Measurements from ENCODE around the gene CWC25.
"Not testable (repeated sequence)": the region's sequence is repeated elsewhere in the genome, so short reads cannot be mapped to it uniquely, and the experiment has no call there.

The CWC25 gene

DNA sequence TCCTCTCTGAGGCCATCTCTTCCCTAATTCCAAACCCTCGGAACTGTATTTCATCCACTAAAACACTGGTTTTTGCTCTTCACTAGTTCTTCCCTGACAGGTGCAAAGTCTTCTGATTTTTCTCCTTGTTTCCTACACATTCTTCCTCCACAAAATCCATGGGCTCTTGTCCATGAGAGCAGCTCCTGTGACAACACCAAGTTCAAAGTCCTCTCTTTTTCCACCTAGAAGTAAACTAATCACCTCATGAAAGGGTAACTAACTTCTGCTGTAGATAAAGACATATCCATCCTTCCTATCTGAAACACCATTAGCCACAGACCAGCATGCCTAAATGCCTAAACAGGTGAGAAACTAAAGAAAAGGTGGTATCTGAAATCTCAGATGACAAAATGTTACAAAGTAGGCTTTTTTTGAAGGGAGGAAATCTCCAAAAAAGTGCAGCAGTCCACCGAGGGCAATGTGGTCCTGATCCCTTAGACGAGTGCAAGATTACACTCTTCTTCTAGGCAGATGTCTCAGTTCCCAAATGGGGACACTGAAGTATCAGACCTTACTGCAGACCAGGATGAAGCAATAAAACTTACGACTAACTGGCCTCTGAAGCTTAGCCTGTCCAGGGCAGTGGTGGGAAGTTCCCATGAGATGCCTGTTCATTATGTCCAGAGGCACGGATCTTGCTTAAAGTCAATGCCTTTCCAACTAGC lies 28.5 kb downstream of the CWC25 start:
- Histone ChIP-seq H3K9me3 (ENCODE audit: control insufficient read depth, low read depth, low read length) (no peaks in the 10 kb centered on the region), H3K4me1 (ENCODE audit: control insufficient read depth, low read depth, low read length) (peaks cover 19% of the 10 kb centered on the region), H3K9ac (ENCODE audit: low read length) (no peak overlapping the region), H3K27me3 (ENCODE audit: control insufficient read depth, insufficient read depth, low read length) (no peaks in the 10 kb centered on the region), H3K27ac (ENCODE audit: low read length) (no peak overlapping the region), H3K4me3 (ENCODE audit: low read length) (no peak overlapping the region), H3K36me3 (ENCODE audit: control insufficient read depth, low read depth, low read length) (peaks cover 25% of the 10 kb centered on the region)

DNA sequence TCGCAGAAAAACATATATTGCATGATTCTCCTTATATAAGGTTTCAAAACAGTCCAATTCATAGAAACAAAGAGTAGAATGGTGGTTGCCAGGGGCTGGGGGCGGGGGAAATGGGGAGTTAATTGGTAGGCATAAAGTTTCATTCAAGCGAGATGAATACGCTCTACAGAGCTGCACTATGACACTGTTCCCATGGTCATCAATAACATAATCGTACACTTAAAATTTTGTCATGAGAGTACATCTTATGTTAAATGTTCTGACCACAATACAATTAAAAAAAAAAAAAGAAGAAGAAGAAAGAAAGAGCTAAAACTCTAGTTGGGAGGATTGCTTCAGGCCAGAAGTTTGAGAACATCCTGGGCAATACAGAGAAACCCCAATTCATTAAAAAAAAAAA lies 30.9 kb downstream of the CWC25 start:
- H3K4me1 ChIP-seq (ENCODE audit: control insufficient read depth, low read depth, low read length) = peaks cover 19% of the 10 kb centered on the region
- no peak overlapping the region for H3K27ac ChIP-seq (ENCODE audit: low read length)
- H3K27me3 ChIP-seq (ENCODE audit: control insufficient read depth, insufficient read depth, low read length) = no peaks in the 10 kb centered on the region
- no peak overlapping the region for H3K4me3 ChIP-seq (ENCODE audit: low read length)
- H3K9me3 ChIP-seq (ENCODE audit: control insufficient read depth, low read depth, low read length) = no peaks in the 10 kb centered on the region
- peaks cover 20% of the 10 kb centered on the region for H3K36me3 ChIP-seq (ENCODE audit: control insufficient read depth, low read depth, low read length)
- no peak overlapping the region for H3K9ac ChIP-seq (ENCODE audit: low read length)

DNA sequence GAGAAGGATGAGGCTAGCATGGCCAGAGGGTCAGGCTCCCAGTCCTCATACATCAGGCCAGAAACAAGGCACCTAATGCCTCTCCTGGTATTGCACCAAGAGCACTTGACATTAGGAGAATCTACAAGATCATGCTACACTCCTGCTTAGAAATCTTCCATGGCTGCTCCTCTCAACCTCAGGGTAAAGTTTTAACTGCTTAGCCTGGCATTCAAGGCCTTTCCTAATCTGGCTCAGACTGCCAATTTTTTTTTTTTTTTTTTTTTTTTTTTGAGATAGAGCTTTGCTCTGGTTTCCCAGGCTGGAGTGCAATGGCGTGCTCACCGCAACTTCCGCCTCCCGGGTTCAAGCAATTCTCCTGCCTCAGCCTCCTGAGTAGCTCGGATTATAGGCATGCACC lies 34.0 kb downstream of the CWC25 start:
- Histone ChIP-seq H3K4me1 (ENCODE audit: control insufficient read depth, low read depth, low read length) (peaks cover 8% of the 10 kb centered on the region), H3K9ac (ENCODE audit: low read length) (no peak overlapping the region), H3K27ac (ENCODE audit: low read length) (no peak overlapping the region), H3K9me3 (ENCODE audit: control insufficient read depth, low read depth, low read length) (no peaks in the 10 kb centered on the region), H3K36me3 (ENCODE audit: control insufficient read depth, low read depth, low read length) (peaks cover 22% of the 10 kb centered on the region), H3K27me3 (ENCODE audit: control insufficient read depth, insufficient read depth, low read length) (no peaks in the 10 kb centered on the region), H3K4me3 (ENCODE audit: low read length) (no peak overlapping the region)

DNA sequence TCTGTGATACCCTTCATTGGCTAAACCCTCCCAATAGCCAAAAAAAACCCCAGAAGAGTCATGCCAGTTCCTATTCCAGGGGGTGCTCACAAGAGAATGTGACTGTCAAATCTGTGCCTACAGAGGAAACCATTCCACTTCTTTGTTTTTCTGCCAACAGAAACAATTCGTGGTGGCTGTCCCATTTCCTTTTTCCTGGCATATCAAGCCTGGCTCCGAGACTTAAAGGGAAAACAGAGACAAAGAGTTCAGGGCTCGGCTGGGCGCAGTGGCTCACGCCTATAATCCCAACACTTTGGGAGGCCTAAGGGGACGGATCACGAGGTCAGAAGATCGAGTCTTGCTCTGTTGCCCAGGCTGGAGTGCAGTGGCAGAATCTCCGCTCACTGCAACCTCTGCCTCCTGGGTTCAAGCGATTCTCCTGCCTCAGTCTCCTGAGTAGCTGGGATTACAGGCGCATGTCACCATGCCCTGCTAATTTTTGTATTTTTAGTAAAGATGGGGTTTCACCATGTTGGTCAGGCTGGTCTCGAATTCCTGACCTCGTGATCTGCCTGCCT lies 34.9 kb downstream of the CWC25 start:
- H3K9me3 ChIP-seq (ENCODE audit: control insufficient read depth, low read depth, low read length); H3K9ac ChIP-seq (ENCODE audit: low read length); H3K4me3 ChIP-seq (ENCODE audit: low read length); H3K27me3 ChIP-seq (ENCODE audit: control insufficient read depth, insufficient read depth, low read length); H3K4me1 ChIP-seq (ENCODE audit: control insufficient read depth, low read depth, low read length); H3K27ac ChIP-seq (ENCODE audit: low read length): not testable (repeated sequence)
- H3K36me3 ChIP-seq (ENCODE audit: control insufficient read depth, low read depth, low read length) = peaks cover 25% of the 10 kb centered on the region

DNA sequence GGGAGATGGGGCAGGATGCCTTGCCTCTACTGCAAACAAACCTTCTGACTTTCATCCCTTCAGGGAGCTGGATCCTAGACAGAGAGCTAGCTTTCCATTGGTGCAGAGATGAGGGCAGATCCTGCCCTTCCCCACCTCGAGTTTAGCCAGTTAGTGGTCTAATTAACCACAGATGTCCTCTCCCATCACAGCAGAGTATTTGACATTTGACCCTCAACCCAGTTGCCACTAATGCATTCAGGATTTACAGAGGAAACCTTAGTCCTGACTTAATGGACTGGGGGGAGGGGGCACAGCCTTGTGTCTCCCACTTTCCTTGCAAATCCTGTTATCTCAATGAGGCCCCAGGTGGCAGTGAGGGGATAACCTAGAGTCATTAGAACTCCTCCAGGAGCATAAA lies 35.9 kb downstream of the CWC25 start:
- no peak overlapping the region for H3K4me3 ChIP-seq (ENCODE audit: low read length)
- peaks cover 33% of the 10 kb centered on the region for H3K36me3 ChIP-seq (ENCODE audit: control insufficient read depth, low read depth, low read length)
- H3K27ac ChIP-seq (ENCODE audit: low read length) = no peak overlapping the region
- H3K27me3 ChIP-seq (ENCODE audit: control insufficient read depth, insufficient read depth, low read length) = no peaks in the 10 kb centered on the region
- H3K9me3 ChIP-seq (ENCODE audit: control insufficient read depth, low read depth, low read length) = no peaks in the 10 kb centered on the region
- peaks cover 8% of the 10 kb centered on the region for H3K4me1 ChIP-seq (ENCODE audit: control insufficient read depth, low read depth, low read length)
- no peak overlapping the region for H3K9ac ChIP-seq (ENCODE audit: low read length)

DNA sequence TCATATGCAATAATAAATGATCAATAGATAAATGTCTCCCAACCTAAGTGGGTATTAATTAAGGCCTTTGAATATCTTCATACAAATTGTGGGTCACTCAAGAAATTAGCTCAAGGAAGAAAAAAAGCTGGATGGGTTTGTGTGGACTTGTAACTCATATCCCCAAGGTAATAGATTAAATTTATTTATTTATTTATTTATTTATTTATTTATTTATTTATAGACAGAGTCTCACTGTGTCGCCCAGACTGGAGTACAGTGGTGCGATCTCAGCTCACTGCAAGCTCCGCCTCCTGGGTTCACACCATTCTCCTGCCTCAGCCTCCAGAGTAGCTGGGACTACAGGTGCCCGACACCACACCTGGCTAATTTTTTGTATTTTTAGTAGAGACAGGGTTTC lies 37.1 kb downstream of the CWC25 start:
- not testable (repeated sequence) for H3K27ac ChIP-seq (ENCODE audit: low read length); H3K9ac ChIP-seq (ENCODE audit: low read length); H3K4me3 ChIP-seq (ENCODE audit: low read length); H3K9me3 ChIP-seq (ENCODE audit: control insufficient read depth, low read depth, low read length); H3K27me3 ChIP-seq (ENCODE audit: control insufficient read depth, insufficient read depth, low read length); H3K4me1 ChIP-seq (ENCODE audit: control insufficient read depth, low read depth, low read length)
- peaks cover 40% of the 10 kb centered on the region for H3K36me3 ChIP-seq (ENCODE audit: control insufficient read depth, low read depth, low read length)

DNA sequence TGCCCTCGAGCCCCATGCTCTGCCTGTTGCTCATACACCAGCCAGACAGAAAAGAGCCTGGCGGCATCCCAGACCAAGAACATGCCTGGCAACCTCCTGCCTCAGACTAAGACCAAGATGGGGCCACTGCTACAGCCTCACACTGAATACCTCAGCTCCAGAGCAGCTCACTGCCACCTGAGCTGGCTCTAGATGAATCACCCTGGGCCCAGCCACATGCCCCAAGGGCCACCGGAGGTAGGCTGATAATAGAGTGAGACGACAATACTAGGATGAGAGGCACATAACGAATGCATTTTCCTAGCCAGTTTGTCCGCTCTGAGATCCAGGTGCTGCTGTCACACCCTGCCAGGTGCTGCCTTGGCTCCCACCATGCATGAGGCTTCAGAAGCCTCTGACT lies 38.7 kb downstream of the CWC25 start:
- peaks cover 47% of the 10 kb centered on the region for H3K36me3 ChIP-seq (ENCODE audit: control insufficient read depth, low read depth, low read length)
- no peaks in the 10 kb centered on the region for H3K27me3 ChIP-seq (ENCODE audit: control insufficient read depth, insufficient read depth, low read length)
- no peak overlapping the region for H3K27ac ChIP-seq (ENCODE audit: low read length)
- H3K9me3 ChIP-seq (ENCODE audit: control insufficient read depth, low read depth, low read length) = no peaks in the 10 kb centered on the region
- no peak overlapping the region for H3K9ac ChIP-seq (ENCODE audit: low read length)
- H3K4me1 ChIP-seq (ENCODE audit: control insufficient read depth, low read depth, low read length) = peaks cover 8% of the 10 kb centered on the region
- H3K4me3 ChIP-seq (ENCODE audit: low read length) = no peak overlapping the region

DNA sequence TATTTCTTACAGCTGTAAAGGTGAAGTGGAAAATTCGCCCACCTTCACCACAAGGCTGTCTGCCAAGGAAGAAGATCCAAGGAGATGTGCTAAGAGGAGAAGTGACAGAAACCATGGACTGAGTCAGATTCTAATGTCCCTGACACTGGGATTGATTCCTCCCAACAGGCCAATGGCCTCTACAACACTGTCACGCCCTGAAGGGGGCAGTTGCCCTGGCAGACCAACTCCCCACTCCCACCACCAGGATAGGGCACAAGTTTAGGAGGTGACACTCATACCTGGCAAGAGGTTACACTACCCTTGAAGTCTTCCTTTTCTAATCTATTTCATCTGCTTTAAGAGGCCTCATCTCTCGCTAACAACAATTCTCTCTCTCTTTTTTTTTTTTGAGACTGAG lies 41.9 kb downstream of the CWC25 start:
- Histone ChIP-seq H3K27me3 (ENCODE audit: control insufficient read depth, insufficient read depth, low read length) (no peaks in the 10 kb centered on the region), H3K4me1 (ENCODE audit: control insufficient read depth, low read depth, low read length) (no peaks in the 10 kb centered on the region), H3K4me3 (ENCODE audit: low read length) (no peak overlapping the region), H3K36me3 (ENCODE audit: control insufficient read depth, low read depth, low read length) (peaks cover 77% of the 10 kb centered on the region), H3K9me3 (ENCODE audit: control insufficient read depth, low read depth, low read length) (no peaks in the 10 kb centered on the region), H3K27ac (ENCODE audit: low read length) (no peak overlapping the region), H3K9ac (ENCODE audit: low read length) (no peak overlapping the region)

DNA sequence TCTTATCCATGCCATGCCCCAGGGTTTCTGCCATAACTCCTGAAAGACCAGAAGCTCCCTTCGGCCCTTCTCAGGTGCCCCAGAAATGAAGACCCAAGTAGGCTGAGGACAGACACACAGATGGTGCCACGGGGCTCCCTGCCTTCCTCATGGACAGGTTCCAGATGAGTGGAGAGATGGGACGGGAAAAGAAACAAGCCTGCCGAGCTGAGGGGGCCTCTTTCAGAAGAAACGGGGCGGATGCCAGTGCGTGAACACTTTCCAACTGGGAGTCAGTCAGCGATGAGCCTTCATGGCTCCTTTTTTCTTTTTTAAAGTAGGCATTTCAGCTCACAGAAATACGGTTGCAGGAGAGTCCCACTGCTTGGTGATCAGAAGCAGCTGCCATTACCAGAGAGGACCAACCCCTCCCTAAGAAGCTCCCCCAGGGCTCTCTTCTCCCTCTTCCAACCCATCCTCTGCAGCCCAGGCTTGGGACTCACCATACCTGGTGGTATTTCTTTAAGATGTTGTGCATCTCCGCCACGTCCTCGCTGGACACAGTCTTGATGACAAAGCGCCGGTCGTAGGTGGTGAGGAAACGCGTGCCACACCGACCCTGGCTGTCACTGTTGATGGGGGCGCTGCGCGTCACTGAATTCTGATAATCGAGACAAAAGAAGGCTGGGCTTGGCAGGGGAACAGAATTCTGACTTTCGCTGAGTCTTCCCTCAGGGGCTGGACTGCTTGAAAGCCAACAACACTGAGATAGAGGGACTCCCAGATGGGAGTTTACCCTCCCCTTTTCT lies 45.0 kb downstream of the CWC25 start:
- Histone ChIP-seq H3K9me3 (ENCODE audit: control insufficient read depth, low read depth, low read length) (no peaks in the 10 kb centered on the region), H3K4me3 (ENCODE audit: low read length) (no peak overlapping the region), H3K27ac (ENCODE audit: low read length) (no peak overlapping the region), H3K9ac (ENCODE audit: low read length) (no peak overlapping the region), H3K36me3 (ENCODE audit: control insufficient read depth, low read depth, low read length) (peaks cover 82% of the 10 kb centered on the region), H3K4me1 (ENCODE audit: control insufficient read depth, low read depth, low read length) (no peaks in the 10 kb centered on the region), H3K27me3 (ENCODE audit: control insufficient read depth, insufficient read depth, low read length) (no peaks in the 10 kb centered on the region)

DNA sequence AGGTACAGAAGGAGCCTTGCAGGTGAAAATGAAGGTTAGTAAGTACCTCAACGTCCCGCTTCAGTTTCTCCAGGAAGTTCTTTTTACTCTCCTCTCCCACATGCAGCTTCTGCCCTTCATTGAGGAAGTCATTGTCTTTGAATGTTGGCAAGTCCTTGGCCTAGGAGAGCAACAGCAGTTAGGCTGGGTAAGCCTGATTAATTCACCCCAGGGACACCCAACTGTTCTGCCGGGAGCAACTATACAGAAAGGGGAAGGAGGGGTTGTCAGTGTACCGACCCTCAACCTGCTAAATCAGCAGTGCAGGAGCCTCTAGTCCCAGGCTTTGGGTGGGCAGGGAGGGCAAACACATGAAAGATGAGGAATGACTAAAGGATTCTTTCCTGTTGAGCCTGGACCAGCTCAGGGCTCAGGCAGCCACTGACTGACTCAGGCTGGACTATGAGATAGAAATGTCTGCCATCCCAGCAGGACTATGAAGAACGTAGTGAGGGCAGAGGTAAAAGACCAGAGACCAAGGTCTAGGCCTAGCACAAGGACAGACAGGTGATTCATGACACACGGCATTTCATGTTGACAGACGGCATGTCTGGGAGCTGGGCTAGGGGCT lies 47.4 kb downstream of the CWC25 start:
- Histone ChIP-seq H3K27ac (ENCODE audit: low read length) (no peak overlapping the region), H3K4me3 (ENCODE audit: low read length) (no peak overlapping the region), H3K36me3 (ENCODE audit: control insufficient read depth, low read depth, low read length) (peaks cover 76% of the 10 kb centered on the region), H3K9ac (ENCODE audit: low read length) (no peak overlapping the region), H3K27me3 (ENCODE audit: control insufficient read depth, insufficient read depth, low read length) (no peaks in the 10 kb centered on the region), H3K9me3 (ENCODE audit: control insufficient read depth, low read depth, low read length) (no peaks in the 10 kb centered on the region), H3K4me1 (ENCODE audit: control insufficient read depth, low read depth, low read length) (no peaks in the 10 kb centered on the region)

DNA sequence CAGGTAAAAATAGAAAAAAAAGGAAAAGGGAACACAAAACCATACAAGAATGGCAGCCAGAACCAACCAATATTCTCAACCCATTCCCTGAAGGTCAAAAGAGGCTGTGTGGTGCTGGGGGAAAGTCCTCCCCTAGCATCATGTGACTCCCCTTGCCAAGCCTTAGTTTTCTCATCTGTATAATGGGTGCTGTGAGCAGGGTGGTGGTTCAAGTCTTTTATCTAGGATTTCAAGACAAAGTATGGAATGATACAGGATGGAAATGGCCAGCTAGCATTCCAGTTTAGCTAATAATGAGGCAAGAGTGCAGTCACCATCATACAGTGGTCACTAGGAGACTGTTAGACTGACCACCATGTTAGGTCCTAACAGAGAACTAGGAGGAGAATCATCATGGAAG lies 51.9 kb downstream of the CWC25 start:
- H3K27ac ChIP-seq (ENCODE audit: low read length) = no peak overlapping the region
- H3K36me3 ChIP-seq (ENCODE audit: control insufficient read depth, low read depth, low read length) = peaks cover 69% of the 10 kb centered on the region
- H3K27me3 ChIP-seq (ENCODE audit: control insufficient read depth, insufficient read depth, low read length) = no peaks in the 10 kb centered on the region
- no peaks in the 10 kb centered on the region for H3K9me3 ChIP-seq (ENCODE audit: control insufficient read depth, low read depth, low read length)
- H3K4me1 ChIP-seq (ENCODE audit: control insufficient read depth, low read depth, low read length) = no peaks in the 10 kb centered on the region
- H3K4me3 ChIP-seq (ENCODE audit: low read length) = no peak overlapping the region
- no peak overlapping the region for H3K9ac ChIP-seq (ENCODE audit: low read length)

Data from iPS-18a (cell line).